Measurements from ENCODE around the gene ARHGAP24.

ARHGAP24 gene

DNA sequence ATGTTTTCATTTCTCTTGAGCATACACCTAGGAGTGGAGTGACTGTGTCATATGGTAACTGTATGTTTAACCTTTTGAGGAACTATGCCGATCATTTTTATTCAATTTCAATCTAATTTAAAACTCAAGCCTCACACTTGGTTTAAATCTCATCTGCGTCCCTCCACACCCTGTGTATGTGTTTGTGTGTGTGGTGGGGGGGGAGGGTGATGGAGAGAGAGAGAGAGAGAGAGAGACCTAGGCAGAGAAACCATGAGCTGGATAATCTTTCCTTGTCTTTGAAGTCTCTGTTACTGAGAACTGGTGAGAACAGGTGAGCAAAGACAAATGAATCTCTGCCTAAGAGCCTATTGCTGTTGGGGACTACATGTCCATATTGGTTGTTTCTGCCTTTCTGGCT, 105.0 kb downstream of the ARHGAP24 start:
- DNase-seq (ENCODE audit: low read depth in 2 of 2), result no peak

DNA sequence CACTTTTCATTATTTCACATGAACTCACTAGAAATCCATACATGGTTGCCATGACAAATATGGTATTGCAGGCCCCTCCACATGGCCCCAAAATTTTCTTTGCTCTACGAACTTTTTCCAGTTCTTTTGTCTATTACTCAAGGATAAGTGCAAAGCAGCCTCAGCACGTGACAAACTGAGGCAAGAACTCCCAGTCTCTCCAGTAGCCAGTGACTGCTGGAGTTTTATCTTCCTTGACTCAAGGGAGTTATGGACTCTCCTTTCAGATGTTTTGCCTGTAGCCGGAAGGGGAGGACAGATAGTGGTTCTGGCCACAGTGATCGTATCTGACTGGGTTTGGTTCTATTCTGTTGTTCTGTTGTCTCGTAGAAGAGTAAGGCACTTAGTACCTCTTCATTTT, 105.5 kb downstream of the ARHGAP24 start:
- no peak for DNase-seq (ENCODE audit: low read depth in 2 of 2)

DNA sequence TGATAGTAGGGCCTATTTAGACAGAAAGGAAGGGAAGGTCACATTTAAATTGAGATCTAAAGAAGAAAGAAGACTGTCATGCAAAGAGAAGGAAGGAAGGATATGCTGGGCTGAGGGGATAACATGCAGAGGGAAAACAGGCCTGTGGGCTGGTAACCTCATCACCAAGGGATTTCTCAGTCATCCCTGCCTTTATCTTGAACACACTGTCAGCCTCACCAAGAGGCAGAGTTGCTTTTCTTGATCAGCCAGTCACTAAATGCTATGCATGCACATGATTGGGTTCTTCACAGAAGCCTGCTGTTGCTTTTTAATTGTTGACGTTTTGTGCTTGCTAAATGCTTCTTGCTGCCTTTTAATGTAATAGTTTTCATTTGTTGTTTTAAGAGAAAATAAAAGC, 113.0 kb downstream of the ARHGAP24 start:
- no peak for DNase-seq (ENCODE audit: low read depth in 2 of 2)

DNA sequence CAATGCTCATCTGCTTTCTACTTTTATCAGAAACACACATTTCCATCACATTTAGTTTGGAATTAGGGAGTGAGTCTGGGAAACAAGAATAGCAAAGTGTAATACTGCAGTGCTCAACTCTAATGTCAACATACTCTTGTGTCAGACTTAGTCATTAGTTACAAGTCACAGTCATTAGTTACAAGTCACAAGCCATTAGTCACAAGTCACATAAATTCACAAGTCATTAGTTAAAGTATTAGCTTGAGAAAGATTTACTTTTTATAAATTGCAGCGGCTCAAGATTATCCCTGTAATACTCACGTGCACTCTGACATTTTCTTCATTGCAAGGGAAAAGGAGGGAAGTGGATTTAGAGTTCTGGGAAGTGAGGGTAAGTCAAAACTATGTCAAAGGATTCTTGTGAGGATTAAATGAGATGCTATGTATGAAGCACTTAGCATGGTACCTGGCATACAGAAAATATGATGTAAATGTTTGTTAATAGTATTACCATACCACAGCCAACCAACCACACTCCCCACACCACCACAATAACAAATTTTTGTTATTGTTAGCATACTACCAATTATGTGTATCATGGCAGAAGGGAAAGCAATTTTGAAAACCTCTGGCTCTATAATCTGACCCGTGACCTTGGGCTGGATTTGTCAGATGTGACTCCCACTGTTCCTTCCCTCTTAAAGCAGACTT, 116.6 kb downstream of the ARHGAP24 start:
- DNase-seq (ENCODE audit: low read depth in 2 of 2), result no peak

DNA sequence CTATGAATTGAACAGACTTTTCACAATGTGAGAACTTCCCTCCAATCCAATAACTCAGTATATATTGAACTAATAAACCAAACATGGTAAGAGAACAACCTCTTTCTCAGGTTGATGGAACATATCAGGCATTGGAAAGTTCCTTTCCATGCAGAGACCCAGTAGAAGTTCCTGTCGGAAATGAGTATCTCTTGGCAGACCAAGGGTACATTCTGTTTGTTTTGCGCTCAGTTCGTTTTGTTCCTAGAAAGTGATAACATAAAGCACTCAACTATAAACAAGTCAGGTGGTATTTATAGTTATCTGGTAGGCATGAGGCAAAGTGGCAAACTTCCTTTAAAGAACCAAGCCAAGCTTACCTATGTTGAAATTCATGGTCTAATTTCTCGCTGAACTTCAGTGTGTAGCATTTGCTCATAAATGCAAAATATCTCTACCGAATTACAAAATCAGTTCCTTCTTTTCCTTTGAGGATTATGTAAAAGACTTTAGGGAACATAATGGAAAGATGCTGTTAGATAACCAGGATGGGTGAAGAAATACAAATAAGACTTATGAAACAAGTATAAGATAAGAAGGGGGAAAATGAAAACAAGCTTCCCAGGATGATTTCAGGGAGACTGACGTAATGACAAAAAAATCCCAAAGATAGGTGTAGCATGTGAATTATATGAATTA, 120.3 kb downstream of the ARHGAP24 start:
- no peak for DNase-seq (ENCODE audit: low read depth in 2 of 2)

DNA sequence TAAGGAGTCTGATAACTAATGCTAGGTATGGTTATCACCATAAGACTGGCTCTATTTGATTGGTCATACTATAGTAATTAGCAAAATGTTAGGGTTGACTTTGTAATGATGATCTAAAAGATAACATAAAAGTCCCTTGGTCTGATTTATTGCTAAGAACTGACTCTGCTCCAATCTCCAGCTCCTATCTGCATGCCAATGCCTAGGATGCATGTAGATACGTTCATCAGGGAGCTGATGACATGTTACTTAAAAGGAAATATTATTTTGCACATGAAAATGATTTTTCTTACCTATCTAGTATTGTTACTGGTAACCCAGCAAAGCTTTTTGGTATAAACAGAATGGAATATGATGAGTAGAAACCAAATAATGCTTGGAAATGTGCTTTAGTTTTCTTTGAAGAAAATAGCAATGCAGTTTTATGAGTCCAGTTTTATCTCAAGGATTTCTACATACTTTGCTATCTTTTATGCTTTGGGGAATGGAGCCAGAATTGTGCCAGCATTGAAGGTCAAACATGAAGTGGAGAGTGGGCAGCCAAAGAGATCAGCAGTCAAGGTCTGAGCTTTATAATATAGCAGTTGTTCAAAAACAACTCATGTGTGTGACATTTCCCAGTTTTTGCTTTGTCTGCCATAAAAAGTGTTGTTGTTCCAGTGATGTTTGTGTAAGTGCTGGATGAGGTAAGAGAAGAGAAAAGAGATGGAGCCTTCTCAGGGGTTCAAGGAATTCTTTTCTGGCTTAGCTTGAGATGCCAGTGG, 121.0 kb downstream of the ARHGAP24 start:
- no peak for DNase-seq (ENCODE audit: low read depth in 2 of 2)

DNA sequence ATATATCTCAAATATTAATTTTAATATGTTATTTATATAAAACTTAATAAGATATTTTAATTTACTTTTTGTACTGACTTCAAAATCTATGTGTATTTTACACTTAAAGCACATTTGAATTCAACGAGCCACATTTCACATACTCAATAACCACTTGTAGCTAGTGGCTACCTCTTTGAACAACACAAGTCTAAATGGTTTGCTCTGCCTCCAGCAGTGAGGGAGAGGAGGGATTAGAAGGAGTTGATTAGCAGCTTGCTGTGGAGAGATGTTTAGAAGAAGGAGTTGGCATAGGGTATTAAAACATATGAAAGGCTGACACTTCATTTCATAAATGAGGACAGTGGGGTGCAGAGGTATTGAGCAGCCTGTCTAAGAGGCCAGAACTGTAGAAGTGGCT, 124.0 kb downstream of the ARHGAP24 start:
- DNase-seq (ENCODE audit: low read depth in 2 of 2), result no peak

DNA sequence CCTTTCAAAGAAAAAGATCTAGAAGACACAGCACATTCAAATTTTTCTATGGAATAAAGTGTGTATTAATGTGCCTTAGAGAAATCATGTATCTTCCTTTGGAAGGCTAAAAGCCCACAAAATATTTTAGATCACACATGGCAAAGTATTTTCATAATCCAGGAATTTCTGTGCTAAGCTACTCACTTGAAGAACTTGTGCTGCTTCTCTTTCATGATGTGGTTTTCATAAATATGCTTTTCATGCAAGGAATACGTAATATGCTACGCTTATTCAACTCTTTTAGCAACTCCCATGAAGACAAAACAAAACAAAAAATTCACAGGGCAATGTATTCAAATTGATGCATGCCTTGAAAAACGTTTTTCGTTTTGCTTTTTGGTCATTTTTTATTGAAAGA, 125.6 kb downstream of the ARHGAP24 start:
- DNase-seq (ENCODE audit: low read depth in 2 of 2), result no peak

DNA sequence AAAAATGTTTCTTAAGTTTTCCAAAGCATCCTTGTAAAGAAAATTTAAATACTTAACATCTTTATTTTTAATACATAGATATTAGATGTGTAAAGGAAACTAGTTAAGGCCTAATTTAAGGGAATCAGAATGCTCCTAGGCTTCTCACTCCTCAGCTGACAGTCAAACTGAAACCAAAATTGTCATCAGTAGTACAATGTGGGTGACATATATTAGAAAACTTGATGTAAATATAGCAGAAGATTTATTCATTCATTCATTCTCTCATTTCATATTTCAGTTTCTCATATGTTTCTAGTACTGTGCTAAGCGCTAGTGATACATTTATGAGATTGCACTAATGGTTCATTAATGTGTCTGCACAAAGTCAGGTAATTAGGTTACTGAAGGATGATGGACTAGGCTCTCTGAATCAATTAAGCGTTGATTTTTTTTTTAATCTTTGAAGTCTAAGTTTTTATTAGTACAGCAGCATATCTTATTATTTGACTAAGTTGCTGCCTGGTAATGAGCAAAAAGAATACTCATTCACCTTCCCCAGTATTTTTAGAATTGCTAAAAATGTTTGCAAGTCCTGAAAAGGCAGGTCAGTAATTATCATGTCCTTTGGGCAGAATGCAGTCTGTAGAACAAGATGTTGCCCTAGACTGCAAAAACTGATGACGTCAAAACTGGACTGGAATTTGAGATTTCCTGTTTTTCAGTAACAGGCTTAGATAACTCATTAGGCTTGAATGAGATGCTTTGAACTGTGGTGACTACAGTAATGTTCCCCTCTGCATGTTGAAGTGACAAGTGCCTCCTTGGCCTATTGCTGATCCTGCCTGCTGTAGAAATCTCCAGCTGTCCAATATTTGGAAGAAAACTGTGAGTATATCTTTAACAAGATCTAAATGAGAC, 128.7 kb downstream of the ARHGAP24 start:
- DNase-seq (ENCODE audit: low read depth in 2 of 2), result no peak

DNA sequence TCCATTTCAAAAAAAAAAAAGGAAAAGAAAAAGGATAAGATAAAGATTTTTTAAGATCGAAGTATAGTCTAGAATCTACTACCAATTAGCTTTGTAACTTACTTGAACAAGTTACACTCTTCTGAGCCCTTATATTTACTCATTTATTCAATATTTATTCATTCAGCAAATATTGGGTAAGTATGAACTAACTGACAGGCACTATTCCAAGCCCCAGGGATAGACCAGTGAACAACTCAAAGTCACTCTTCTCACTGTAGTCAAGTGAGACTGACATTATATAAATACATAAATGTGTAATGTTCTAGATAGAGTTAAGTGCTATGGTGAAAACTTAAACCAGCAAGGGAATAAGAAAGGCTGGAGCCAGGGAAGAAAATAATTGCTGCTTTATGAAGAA, 131.6 kb downstream of the ARHGAP24 start:
- no peak for DNase-seq (ENCODE audit: low read depth in 2 of 2)

DNA sequence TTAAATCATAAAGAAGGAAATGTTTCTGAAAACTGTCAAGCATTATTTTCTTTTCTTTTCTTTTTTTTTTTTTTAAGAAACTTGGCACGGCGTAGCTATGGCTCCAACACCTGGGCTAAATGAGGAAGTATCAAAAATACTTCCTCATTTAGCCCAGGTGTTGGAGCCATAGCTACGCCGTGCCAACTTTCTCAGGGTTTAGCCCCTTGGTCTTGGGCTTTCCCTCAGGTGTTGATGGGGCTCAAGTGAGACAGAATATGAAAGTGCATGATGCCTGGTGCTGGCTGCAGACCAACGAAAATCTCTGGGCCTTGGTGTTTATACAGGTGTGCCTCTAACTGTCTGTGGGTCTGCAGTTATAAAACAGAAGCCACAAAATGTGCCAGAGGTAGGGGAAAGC, 132.7 kb downstream of the ARHGAP24 start:
- no peak for DNase-seq (ENCODE audit: low read depth in 2 of 2)

DNA sequence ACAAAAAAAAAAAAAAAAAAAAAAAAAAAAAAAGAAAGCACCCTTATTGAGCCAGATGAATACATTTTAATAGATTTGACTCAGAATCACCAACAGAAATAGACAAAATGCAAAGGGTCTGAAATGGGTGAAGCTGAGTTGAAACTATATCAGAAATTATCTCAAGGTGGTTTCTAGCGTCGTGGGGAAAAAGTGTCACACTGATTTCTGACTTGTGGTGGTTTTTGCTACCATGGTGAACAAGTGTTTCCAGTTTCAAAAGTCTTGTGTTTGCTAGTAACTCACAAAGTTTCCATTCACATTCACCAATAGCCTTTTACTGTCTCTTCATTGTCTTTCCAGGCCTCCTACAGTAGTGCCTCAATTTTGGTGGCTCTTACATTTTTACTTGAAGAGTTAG, 135.5 kb downstream of the ARHGAP24 start:
- no peak for DNase-seq (ENCODE audit: low read depth in 2 of 2)

DNA sequence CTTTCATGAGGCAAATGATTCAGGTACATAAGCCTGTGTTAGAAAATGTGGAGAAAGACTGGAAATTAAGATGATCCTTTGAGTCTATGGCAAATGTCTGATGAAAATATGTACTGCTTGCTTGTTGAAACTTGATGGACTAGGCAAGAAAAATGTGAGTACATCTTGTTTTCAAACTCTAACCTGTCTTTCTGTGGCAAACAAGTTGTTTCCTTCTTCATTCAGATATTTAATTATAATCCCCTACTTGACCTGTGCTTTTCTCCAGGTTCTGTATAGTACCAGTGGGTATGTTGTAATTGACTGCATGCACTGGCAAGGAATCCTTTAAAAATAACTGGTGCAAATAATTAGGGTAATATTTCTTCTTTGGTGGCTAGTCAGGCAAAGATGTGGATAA, 136.7 kb downstream of the ARHGAP24 start:
- DNase-seq (ENCODE audit: low read depth in 2 of 2), result no peak

DNA sequence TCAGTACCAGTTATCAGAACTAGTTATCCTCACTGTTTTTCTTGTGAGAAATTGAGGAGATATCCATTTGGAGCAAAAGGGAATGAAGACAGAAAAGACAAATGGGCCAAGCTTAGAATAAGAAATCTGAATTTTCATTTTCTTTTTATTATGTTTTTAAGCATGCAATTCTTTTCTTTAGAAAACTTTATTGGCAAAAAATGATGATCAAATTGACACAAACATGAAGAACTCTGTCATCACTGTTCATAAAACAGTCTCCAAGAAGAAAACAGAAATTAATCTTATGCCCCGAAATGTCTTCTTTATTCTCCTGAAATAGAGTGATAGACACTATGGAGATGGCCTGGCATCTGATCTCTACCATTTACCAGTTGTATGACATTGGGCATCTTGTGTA, 139.0 kb downstream of the ARHGAP24 start:
- no peak for DNase-seq (ENCODE audit: low read depth in 2 of 2)

DNA sequence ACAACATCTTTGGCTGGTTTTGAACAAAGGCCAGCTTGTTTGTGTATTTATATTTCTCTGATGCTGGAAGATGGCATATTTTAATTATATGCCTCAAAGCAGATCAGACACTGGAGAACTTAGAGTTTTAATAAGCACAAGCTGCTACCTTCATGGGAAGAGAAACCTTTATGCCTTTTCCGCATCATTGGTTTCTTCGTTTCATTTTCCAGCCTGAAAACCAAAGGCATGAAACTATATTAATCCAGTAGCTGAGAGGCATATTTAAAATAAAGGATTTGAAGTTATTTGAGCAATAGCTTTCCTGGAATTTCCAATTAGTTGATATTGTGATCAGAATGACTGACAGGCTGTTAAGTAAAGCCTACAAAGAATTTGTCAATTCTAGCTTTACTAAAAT, 141.0 kb downstream of the ARHGAP24 start:
- DNase-seq (ENCODE audit: low read depth in 2 of 2), result no peak

DNA sequence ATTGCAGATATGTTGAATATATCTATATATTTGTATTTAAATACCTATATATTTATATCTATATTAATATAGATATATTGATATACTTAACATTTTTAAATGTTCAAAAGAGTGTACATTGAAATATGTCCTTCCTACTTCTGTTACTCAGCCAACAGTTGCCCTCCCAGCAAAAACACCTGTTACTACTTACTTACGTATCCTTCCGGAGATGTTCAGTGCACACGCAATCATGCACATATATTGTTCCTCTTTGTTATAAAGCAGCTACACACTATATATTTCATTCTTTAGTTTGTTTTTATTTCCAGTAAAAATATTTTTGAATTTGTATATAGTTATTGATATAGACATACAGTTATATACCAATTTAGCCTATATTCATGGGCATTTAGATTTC, 142.3 kb downstream of the ARHGAP24 start:
- no peak for DNase-seq (ENCODE audit: low read depth in 2 of 2)

DNA sequence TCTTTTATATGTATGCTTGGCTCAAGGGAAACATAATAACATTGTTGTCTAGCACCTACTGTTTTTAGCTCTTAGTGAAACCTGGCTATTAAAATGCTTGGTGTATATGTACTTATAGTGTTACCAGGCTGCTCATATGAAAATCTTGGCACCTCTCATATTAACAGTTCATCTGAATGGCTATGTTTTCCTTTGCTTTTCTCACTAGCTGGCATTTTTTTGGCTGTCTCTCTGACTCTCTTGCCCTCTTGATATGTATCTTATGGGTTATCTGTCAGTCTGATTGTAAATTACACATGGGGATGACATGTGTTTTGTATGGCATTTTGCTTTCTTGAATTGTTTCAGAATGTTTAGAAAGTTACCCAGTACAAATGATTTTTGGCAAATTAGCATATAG, 158.0 kb downstream of the ARHGAP24 start:
- DNase-seq (ENCODE audit: low read depth in 2 of 2), result no peak

DNA sequence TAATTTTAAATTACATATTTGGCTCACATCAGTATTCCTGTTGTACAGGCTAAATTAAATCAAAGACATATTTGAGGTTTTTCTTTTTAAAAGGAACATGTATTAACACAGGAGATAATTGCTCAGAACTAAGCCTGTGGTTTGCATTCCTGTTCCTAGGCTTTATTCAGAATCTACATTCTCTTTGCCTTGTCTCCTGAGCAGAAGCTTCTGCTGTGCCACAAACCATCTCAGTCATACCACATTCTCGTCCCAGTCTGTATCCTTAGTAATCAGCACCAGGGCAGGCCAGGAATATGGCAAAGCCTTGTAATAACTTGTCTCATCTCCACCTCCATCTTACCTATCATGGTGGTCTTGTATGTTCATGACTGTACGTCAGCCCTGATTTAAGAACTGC, 162.8 kb downstream of the ARHGAP24 start:
- no peak for DNase-seq (ENCODE audit: low read depth in 2 of 2)

DNA sequence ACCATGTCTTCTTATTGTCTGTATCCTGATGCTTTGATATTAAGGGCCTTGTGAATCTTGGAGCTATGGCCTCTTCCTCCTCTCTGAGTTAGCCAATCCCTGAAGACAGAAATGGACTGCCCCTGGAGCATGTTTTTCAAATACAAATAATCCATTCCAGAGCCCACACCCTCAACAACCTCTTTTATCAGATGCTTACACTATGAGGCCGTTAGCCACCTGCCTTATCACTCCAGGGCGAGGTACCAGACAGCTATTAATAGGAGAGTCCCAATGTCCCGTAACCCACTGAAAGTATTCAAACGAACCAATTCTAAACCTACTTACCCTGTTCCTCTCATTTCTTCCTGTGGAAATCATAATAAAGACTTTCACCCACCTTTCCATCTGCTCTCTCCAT, 165.0 kb downstream of the ARHGAP24 start:
- DNase-seq (ENCODE audit: low read depth in 2 of 2), result no peak

DNA sequence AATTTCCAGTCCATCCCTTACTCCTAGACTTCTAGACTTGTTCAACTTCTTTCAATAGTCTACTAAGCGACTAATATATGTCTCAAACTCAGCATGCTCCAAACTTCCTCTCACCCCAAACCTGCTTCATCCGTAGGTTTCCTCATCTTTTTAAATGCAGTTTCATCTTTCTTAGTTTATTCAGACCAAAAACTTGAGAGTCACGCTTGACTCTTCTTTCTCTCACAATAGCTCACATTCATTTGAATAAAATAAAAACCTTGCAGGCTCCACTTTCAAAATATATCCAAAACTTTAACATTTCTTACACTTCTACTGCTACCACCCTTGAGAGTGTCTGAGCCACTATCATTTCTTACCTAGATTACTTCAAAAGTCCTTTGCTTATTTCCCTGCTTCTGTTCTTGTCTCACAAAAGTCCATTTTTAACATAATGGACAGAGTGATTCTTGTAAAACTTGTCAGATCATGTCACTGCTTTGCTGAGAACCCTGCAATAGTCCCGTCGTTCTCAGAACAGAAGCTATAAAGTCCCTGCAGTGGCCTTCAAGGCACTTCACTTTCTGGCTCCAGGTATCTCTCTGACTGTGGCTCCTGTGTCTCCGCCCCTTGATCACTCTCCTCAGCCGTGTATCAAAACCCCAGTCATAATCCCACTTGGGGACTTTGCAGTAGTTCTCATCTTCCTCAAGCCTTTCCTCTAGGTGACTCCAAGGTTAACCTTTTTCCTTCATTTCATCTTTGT, 167.6 kb downstream of the ARHGAP24 start:
- DNase-seq (ENCODE audit: low read depth in 2 of 2), result no peak

DNA sequence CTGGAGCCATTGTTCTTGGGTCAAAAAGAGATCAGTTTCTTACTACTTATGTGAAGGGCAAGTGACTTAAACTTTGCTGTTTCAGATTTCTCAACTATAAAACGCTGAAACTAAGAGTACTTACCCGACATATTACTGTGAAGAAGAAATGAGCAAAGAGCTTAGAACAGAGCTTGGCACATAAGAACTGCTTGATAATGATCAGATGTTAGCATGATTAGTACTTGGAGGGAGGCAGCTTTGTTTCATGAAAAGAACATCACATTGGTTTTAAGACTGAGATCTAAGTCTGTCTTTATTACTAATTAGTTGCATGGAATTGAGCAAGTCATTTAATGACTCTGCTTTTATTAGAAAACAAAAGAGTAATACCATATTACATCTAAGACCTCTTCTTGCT, 169.1 kb downstream of the ARHGAP24 start:
- no peak for DNase-seq (ENCODE audit: low read depth in 2 of 2)

All from stimulated activated CD8-positive, alpha-beta memory T cell treated with anti-CD3 and anti-CD28 coated beads, Interleukin-7, amount 100 ng/mL, for 4 hours (primary cell).